SK-N-SH (cell line): ENCODE measurements around the gene UBC. TPM values are rescaled to one million over a fixed set of nuclear protein-coding genes. Genes with fewer than 3 reads are reported as not detected.
A peak's percentile ranks its signal among the peaks of the same experiment; 100 is the strongest.

Experiments
- CTCF ChIA-PET: fragments of 300-600, 350-600 bp; formaldehyde crosslinking; extraction: SDS; loops from one replicate; lab custom pipeline; 2021; lab: Yijun Ruan, JAX
- POLR2A ChIA-PET: fragments of 350-600 bp; sonication (Branson Sonifier 250); formaldehyde crosslinking; extraction: SDS; loops from one replicate; lab custom pipeline; 2020; ENCODE audit warnings: antibody characterized with exemption, inconsistent platforms; lab: Yijun Ruan, JAX
- DNase-seq: peaks from one replicate; pipeline ENCODE4 v3.0.0; 2012
- H2AFZ ChIP-seq: fragments of 200-600 bp; sonication (generic); 2 replicates; pipeline ENCODE4 v1.8.1; 2016; ENCODE audit warnings: antibody characterized with exemption, mild to moderate bottlenecking, low read depth
- H3F3A ChIP-seq: fragments of 200-600 bp; sonication (generic); replicated peaks from 2 replicates; pipeline ENCODE3; 2016; ENCODE audit warnings: antibody characterized with exemption, mild to moderate bottlenecking; ENCODE audit not compliant: insufficient read depth
- H3K27ac ChIP-seq, 2 experiments: fragments of 200-500 bp in 1 of 2; fragments of 200-600 bp in 1 of 2; sonication (Bioruptor generic) in 1 of 2; sonication (generic), shearing (Covaris generic) in 1 of 2; 2 replicates each; pipeline versions ENCODE4 v1.5.1 to v1.6.1; 2014 to 2016; ENCODE audit warnings: low read depth in 2 of 2, inconsistent platforms in 1 of 2, low read length in 1 of 2, mild to moderate bottlenecking in 1 of 2, mixed read lengths in 1 of 2
- H3K27me3 ChIP-seq: fragments of 200-600 bp; sonication (generic), shearing (Covaris generic); 2 replicates; pipeline ENCODE4 v1.6.1; 2016; ENCODE audit warnings: mixed run types; ENCODE audit not compliant: insufficient read depth
- H3K36me3 ChIP-seq, 2 experiments: fragments of 200-500 bp in 1 of 2; fragments of 200-600 bp in 1 of 2; sonication (Bioruptor generic) in 1 of 2; sonication (generic) in 1 of 2; replicated peaks in 1 of 2; 2 replicates each; pipeline versions ENCODE3 to v1.5.1; 2014 to 2016; ENCODE audit warnings: low read length in 1 of 2, mild to moderate bottlenecking in 1 of 2; ENCODE audit not compliant: insufficient read depth in 2 of 2, control insufficient read depth in 1 of 2
- H3K4me1 ChIP-seq, 2 experiments: fragments of 200-500 bp in 1 of 2; fragments of 200-600 bp in 1 of 2; sonication (Bioruptor generic) in 1 of 2; sonication (generic), shearing (Covaris generic) in 1 of 2; 2 replicates each; pipeline versions ENCODE4 v1.5.1 to v1.6.1; 2014 to 2016; ENCODE audit warnings: low read depth in 1 of 2, low read length in 1 of 2, mixed run types in 1 of 2; ENCODE audit not compliant: insufficient read depth in 2 of 2, control insufficient read depth in 1 of 2
- H3K4me2 ChIP-seq: fragments of 200-600 bp; sonication (generic), shearing (Covaris generic); 2 replicates; pipeline ENCODE4 v1.6.1; 2017; ENCODE audit warnings: mixed run types
- H3K4me3 ChIP-seq, 2 experiments: fragments of 200-500 bp in 1 of 2; fragments of 200-600 bp in 1 of 2; sonication (Bioruptor generic) in 1 of 2; sonication (generic), shearing (Covaris generic) in 1 of 2; 2 replicates each; pipeline versions ENCODE4 v1.5.1 to v1.8.1; 2014 to 2016; ENCODE audit warnings: low read depth in 2 of 2, inconsistent platforms in 1 of 2, low read length in 1 of 2, mild to moderate bottlenecking in 1 of 2, mixed read lengths in 1 of 2, moderate library complexity in 1 of 2
- H3K79me2 ChIP-seq: fragments of 200-600 bp; sonication (generic); 2 replicates; pipeline ENCODE4 v1.8.1; 2017; ENCODE audit warnings: mild to moderate bottlenecking; ENCODE audit not compliant: insufficient read depth
- H3K9ac ChIP-seq: fragments of 200-600 bp; sonication (generic); 2 replicates; pipeline ENCODE4 v1.6.1; 2017; ENCODE audit warnings: mixed run types
- H3K9me2 ChIP-seq: fragments of 200-600 bp; sonication (generic); 2 replicates; pipeline ENCODE4 v1.6.1; 2017; ENCODE audit warnings: mixed run types
- H3K9me3 ChIP-seq: fragments of 200-600 bp; sonication (generic); 2 replicates; pipeline ENCODE4 v1.6.1; 2017; ENCODE audit warnings: mixed run types, mild to moderate bottlenecking, moderate library complexity
- H4K20me1 ChIP-seq: fragments of 200-600 bp; sonication (generic); 2 replicates; pipeline ENCODE4 v1.6.1; 2017; ENCODE audit warnings: mild to moderate bottlenecking, mixed run types; ENCODE audit not compliant: insufficient read depth
- CHD2 ChIP-seq: fragments of 150-350 bp; IDR thresholded peaks from 2 replicates; pipeline ENCODE4 v1.6.1; 2018; ENCODE audit warnings: low read length; ENCODE audit not compliant: partially characterized antibody
- ELF1 ChIP-seq: IDR thresholded peaks from 2 replicates; pipeline ENCODE4 v1.4.0; 2012
- EP300 ChIP-seq, 2 experiments: IDR thresholded peaks; 2 replicates each; pipeline versions ENCODE4 v1.4.0 to v1.6.1; 2012; ENCODE audit warnings: borderline replicate concordance in 1 of 2, low read depth in 1 of 2, low read length in 1 of 2
- FOSL2 ChIP-seq: IDR thresholded peaks from 2 replicates; pipeline ENCODE4 v1.4.0; 2012; ENCODE audit warnings: low read depth, mild to moderate bottlenecking, moderate library complexity, borderline replicate concordance
- FOXM1 ChIP-seq: IDR thresholded peaks from 2 replicates; pipeline ENCODE4 v1.4.0; 2012; ENCODE audit warnings: low read depth, mild to moderate bottlenecking
- GABPA ChIP-seq: IDR thresholded peaks from 2 replicates; pipeline ENCODE4 v1.4.0; 2012; ENCODE audit warnings: low read depth, mild to moderate bottlenecking
- GATA2 ChIP-seq: sonication (generic); formaldehyde crosslinking; IDR thresholded peaks from 2 replicates; pipeline ENCODE4 v1.5.0; 2020; ENCODE audit warnings: mild to moderate bottlenecking, missing genetic modification reagents
- JUND ChIP-seq: IDR thresholded peaks from 2 replicates; pipeline ENCODE4 v1.4.0; 2012
- MAX ChIP-seq: IDR thresholded peaks from 2 replicates; pipeline ENCODE4 v1.4.0; 2012; ENCODE audit warnings: low read depth
- MEF2A ChIP-seq: IDR thresholded peaks from 2 replicates; pipeline ENCODE4 v1.4.0; 2012; ENCODE audit warnings: low read depth, borderline replicate concordance
- NFIC ChIP-seq: IDR thresholded peaks from 2 replicates; pipeline ENCODE4 v1.4.0; 2012; ENCODE audit warnings: borderline replicate concordance
- PBX3 ChIP-seq: IDR thresholded peaks from 2 replicates; pipeline ENCODE4; 2012
- POLR2AphosphoS5 ChIP-seq: IDR thresholded peaks from 2 replicates; pipeline ENCODE4 v1.6.1; 2012; ENCODE audit warnings: low read depth, low read length
- RAD21 ChIP-seq: IDR thresholded peaks from 2 replicates; pipeline ENCODE4 v1.6.1; 2012; ENCODE audit warnings: mild to moderate bottlenecking, low read length
- REST ChIP-seq: IDR thresholded peaks from 2 replicates; pipeline ENCODE4 v1.6.1; 2012; ENCODE audit warnings: mild to moderate bottlenecking, low read depth, low read length, moderate library complexity
- RFX5 ChIP-seq: IDR thresholded peaks from 2 replicates; pipeline ENCODE4 v1.6.1; 2012; ENCODE audit warnings: mild to moderate bottlenecking, improper control_type of control experiment, low read length
- RXRA ChIP-seq: IDR thresholded peaks from 2 replicates; pipeline ENCODE4 v1.4.0; 2012; ENCODE audit warnings: low read depth, mild to moderate bottlenecking, borderline replicate concordance
- SIN3A ChIP-seq: IDR thresholded peaks from 2 replicates; pipeline ENCODE4 v1.6.1; 2012; ENCODE audit warnings: low read depth, mild to moderate bottlenecking, low read length, moderate library complexity, borderline replicate concordance
- SMC3 ChIP-seq: IDR thresholded peaks from 2 replicates; pipeline ENCODE4 v1.6.1; 2012; ENCODE audit warnings: low read depth, low read length, improper control_type of control experiment
- TEAD4 ChIP-seq: IDR thresholded peaks from 2 replicates; pipeline ENCODE4 v1.4.0; 2012; ENCODE audit warnings: mild to moderate bottlenecking, borderline replicate concordance; ENCODE audit not compliant: insufficient read depth
- USF1 ChIP-seq: IDR thresholded peaks from 2 replicates; pipeline ENCODE4 v1.4.0; 2012; ENCODE audit warnings: low read depth, borderline replicate concordance
- USF2 ChIP-seq: fragments of 150-350 bp; IDR thresholded peaks from 2 replicates; pipeline ENCODE4 v1.6.1; 2017; ENCODE audit warnings: antibody characterized with exemption, low read length, low read depth, borderline replicate concordance
- YY1 ChIP-seq: IDR thresholded peaks from 2 replicates; pipeline ENCODE4 v1.4.0; 2012; ENCODE audit warnings: low read depth, mild to moderate bottlenecking
- ZBTB33 ChIP-seq: IDR thresholded peaks from 2 replicates; pipeline ENCODE4 v1.4.0; 2012; ENCODE audit warnings: low read depth, borderline replicate concordance
- WGBS: methylation state at CpG from one replicate; pipeline ENCODE4 v1.1.6; 2017; ENCODE audit warnings: low lambda C conversion rate; 5-methylcytosine and 5-hydroxymethylcytosine counted together
- polyA plus RNA-seq, 3 experiments: library from polyadenylated mRNA; depleted of rRNA; stranded (reverse); fragments of >200 nt; gene quantifications; 2 replicates each; pipeline ENCODE4 v1.2.3, GENCODE V29; 2012

Gene UBC
- polyA plus RNA-seq, 1 of the 3 experiments (the other 2 are of a cell fraction) = 1,327 TPM

- POLR2A ChIA-PET = interaction anchor here (1.0 to 3.0 kb wide), 9 partner anchors 12 to 110 kb away, joined by 4 to 25 read pairs (median 10); partner anchors contain the start of gene UBC
- peak overlapping the region; percentile 88 for H3K9ac ChIP-seq
- peak overlapping the region; percentile 80 for H3K4me2 ChIP-seq
- H2AFZ ChIP-seq = 0 out of 2 replicates have a peak overlapping the region, but pooled peaks have one; percentile 91
- peak overlapping the region; percentile 95 to 99 for H3K27ac ChIP-seq
- H3K4me3 ChIP-seq = peak overlapping the region; percentile 56 to 66
- H3K9me3 ChIP-seq = no peaks in the 10 kb centered on the region
- CTCF ChIA-PET = interaction anchor here (0.6 to 7.4 kb wide), 25 partner anchors 9 to 574 kb away, joined by 3 to 84 read pairs (median 5); partner anchors contain the start of genes BRI3BP and UBC
- peaks cover 48% of the 10 kb centered on the region for H3F3A ChIP-seq
- under 1% methylated on average over 31 of the region's 35 CpGs for WGBS
- no peaks in the 10 kb centered on the region for H3K9me2 ChIP-seq
- no peaks in the 10 kb centered on the region for H3K79me2 ChIP-seq
- DNase-seq = peak; percentile 80
- no peaks in the 10 kb centered on the region for H4K20me1 ChIP-seq
- H3K36me3 ChIP-seq = no peaks in the 10 kb centered on the region
- no peaks in the 10 kb centered on the region for H3K27me3 ChIP-seq
- H3K4me1 ChIP-seq = peaks cover 11 to 12% of the 10 kb centered on the region in 2 experiments; a peak in 3 of 4 replicates
- peak in 1 of 2 experiments; percentile 68; a peak in 2 of 4 replicates for TF ChIP-seq EP300 (IDR thresholded peaks at IDR 0.05; ENCODE audit: borderline replicate concordance in 1 of 2, low read depth in 1 of 2, low read length in 1 of 2)
- no peak for TF ChIP-seq RAD21
- TF ChIP-seq USF1 = peak; percentile 84
- peak; percentile 77 for TF ChIP-seq CHD2
- TF ChIP-seq FOXM1 = no peak
- TF ChIP-seq MEF2A = 0 out of 2 replicates have a peak, but pooled peaks have one; percentile 11
- TF ChIP-seq GATA2 (CRISPR knock-in tag) = no peak
- TF ChIP-seq MAX = peak; percentile 88
- peak; percentile 70; the same call in 1 of the 2 replicates for TF ChIP-seq SIN3A
- no peak for TF ChIP-seq SMC3
- no peak for TF ChIP-seq YY1
- peak; percentile 94 for TF ChIP-seq TEAD4
- TF ChIP-seq ZBTB33 = no peak
- TF ChIP-seq JUND = no peak
- peak; percentile 33; the same call in 1 of the 2 replicates for TF ChIP-seq RXRA
- TF ChIP-seq GABPA = peak; percentile 19; the same call in 1 of the 2 replicates
- TF ChIP-seq PBX3 = peak; percentile 30; the same call in 1 of the 2 replicates
- TF ChIP-seq ELF1 = peak; percentile 64
- 0 out of 2 replicates have a peak, but pooled peaks have one; percentile 22 for TF ChIP-seq NFIC
- no peak for TF ChIP-seq RFX5
- no peak; the same call in 1 of the 2 replicates for TF ChIP-seq USF2
- TF ChIP-seq REST = peak; percentile 58; the same call in 1 of the 2 replicates
- TF ChIP-seq POLR2AphosphoS5 = peak; percentile 61; the same call in 1 of the 2 replicates
- peak; percentile 66 for TF ChIP-seq FOSL2
Observed at GRCh38 chr12:124939421-124940142, 25.1 kb upstream of the UBC start.
